Neural crest cell (in vitro differentiated cells): Measurements from ENCODE around the gene RPS6KL1. TPM values are rescaled to one million over a fixed set of nuclear protein-coding genes. Genes with fewer than 3 reads are reported as not detected.

ENCODE experiments used
- DNase-seq: peaks from one replicate; pipeline ENCODE4 v3.0.0; 2021; ENCODE audit warnings: low read depth, mixed read lengths, low spot score
- H3K27ac Mint-ChIP-seq: one replicate; pipeline ENCODE4 v1.8.0; 2021; ENCODE audit warnings: mild to moderate bottlenecking, mixed read lengths; ENCODE audit not compliant: unreplicated experiment
- H3K27me3 Mint-ChIP-seq: 2 replicates; pipeline ENCODE4 v1.8.0; 2021; ENCODE audit warnings: low read depth, mild to moderate bottlenecking, mixed read lengths
- H3K36me3 Mint-ChIP-seq: 2 replicates; pipeline ENCODE4 v1.8.0; 2021; ENCODE audit warnings: low read depth, mild to moderate bottlenecking, mixed read lengths
- H3K4me1 Mint-ChIP-seq: 2 replicates; pipeline ENCODE4 v1.8.0; 2021; ENCODE audit warnings: mixed read lengths
- H3K4me3 Mint-ChIP-seq: one replicate; pipeline ENCODE4 v1.8.0; 2021; ENCODE audit warnings: mild to moderate bottlenecking, mixed read lengths
- H3K9me3 Mint-ChIP-seq: 2 replicates; pipeline ENCODE4 v1.8.0; 2021; ENCODE audit warnings: mixed read lengths
- total RNA-seq: library from RNA; stranded (reverse); gene quantifications from 2 replicates; pipeline ENCODE4 v1.2.1, GENCODE V29; 2021
- TF ChIP-seq, protein P1 (sequence below): fragments of 200-600 bp; sonication (generic); conservative IDR thresholded peaks from 2 replicates; pipeline ENCODE4 v1.5.0; 2021; ENCODE audit warnings: antibody characterized with exemption, mild to moderate bottlenecking

The RPS6KL1 gene
- total RNA-seq, 1 donor from 2014 or later = 13.9 TPM

DNA sequence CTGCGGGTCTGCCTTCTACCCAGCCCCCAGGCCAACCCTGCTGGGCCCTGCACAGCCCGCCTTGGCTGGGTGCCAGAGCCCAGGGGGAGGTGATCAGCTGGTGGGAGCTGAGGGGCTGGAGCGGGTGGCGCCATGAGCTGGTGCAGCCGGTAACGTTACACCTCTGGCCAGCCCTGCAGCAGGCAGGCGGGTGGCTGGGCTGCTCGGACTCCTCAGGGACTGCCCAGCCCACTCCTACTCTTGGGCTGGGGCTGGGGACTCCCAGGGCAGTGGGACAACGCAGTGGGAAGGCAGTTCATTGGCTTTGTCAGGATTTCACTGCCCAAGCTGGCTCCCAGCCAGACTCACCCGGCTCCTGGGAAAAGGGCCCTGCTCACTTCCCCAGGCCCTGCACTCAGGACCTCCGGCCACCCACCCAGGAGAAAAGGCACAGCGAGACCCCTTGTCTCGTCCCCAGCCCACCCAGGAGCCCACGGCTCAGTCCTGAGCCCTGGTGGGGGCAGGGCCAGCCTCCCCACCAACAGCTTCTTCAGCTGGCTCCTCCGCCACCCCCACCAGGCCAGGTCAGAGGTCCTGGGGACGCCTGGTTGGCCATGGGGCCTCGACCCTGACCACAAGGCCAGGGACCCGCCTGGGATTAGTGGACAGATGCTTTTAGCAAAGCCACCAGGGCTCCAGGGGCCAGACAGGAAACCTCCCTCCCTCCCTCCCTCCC, 31.3 kb upstream of the RPS6KL1 start:
- DNase-seq = no peak
- Mint-ChIP-seq H3K4me3 (no peak overlapping the region), H3K4me1 (peaks cover 20% of the 10 kb centered on the region), H3K27me3 (no peaks in the 10 kb centered on the region), H3K9me3 (no peaks in the 10 kb centered on the region), H3K36me3 (no peaks in the 10 kb centered on the region), H3K27ac (no peak overlapping the region)
- TF ChIP-seq, protein P1, sequence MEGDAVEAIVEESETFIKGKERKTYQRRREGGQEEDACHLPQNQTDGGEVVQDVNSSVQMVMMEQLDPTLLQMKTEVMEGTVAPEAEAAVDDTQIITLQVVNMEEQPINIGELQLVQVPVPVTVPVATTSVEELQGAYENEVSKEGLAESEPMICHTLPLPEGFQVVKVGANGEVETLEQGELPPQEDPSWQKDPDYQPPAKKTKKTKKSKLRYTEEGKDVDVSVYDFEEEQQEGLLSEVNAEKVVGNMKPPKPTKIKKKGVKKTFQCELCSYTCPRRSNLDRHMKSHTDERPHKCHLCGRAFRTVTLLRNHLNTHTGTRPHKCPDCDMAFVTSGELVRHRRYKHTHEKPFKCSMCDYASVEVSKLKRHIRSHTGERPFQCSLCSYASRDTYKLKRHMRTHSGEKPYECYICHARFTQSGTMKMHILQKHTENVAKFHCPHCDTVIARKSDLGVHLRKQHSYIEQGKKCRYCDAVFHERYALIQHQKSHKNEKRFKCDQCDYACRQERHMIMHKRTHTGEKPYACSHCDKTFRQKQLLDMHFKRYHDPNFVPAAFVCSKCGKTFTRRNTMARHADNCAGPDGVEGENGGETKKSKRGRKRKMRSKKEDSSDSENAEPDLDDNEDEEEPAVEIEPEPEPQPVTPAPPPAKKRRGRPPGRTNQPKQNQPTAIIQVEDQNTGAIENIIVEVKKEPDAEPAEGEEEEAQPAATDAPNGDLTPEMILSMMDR = no peak

DNA sequence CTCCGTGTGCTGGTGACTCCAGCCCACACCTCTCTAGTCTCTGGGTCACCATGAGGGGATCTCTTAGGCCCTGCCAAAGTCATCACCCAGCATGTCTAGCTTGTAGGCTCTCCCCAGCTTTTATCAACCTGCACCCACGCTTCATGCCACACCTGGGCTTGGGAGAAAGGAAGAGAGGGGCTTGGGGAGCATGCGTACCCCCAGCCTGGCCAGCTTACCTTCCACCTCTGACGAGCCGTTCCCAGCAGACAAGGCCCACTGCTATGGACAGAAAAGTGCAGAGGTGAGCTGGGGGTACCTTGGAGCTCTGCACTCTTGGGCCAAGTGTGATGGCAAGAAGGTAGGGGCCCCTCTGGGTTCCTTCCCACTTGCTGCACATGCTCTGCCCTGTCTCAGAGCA, 30.6 kb upstream of the RPS6KL1 start:
- Mint-ChIP-seq H3K9me3 (no peaks in the 10 kb centered on the region), H3K27me3 (no peaks in the 10 kb centered on the region), H3K27ac (no peak overlapping the region), H3K4me3 (no peak overlapping the region), H3K4me1 (peaks cover 20% of the 10 kb centered on the region), H3K36me3 (no peaks in the 10 kb centered on the region)
- TF ChIP-seq, protein P1 = no peak
- DNase-seq = no peak

DNA sequence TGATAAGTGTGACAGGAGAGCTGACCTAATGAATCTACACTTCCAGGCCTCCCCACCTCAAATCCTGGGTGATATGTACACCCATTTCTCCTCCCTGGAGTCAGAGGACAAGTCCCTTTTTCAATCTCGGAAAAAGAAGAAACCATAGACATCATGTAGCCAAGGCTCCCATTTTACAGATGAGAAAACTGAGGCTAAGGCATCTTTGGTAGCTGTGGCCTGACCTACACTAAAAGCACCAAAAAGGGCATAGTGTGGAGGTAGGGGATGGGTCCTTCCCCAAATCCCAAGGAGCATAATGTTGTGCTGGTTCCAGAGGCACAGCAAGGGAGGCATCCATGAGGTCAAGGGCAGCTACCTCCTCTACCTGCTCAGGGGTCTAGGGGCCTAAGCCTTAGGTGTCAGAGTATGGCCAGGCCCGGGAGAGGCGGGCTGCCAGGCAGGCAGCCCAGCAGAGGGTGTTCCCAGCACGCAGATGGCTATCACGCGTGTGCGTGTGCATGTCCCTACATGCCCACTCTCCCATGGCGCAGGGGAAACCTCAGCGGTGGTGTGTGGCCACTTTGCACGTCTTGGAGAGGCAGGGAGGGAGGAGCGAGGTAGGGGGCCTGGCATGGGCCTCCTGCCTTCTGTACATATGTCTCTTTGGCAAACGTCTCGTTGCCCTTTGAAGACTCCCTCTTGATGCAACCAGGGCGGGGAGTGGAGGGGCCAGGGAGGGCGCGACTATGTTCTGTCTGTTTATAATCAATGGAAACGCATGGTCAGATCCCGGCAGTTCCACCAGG, 29.8 kb upstream of the RPS6KL1 start:
- Mint-ChIP-seq H3K27me3 (no peaks in the 10 kb centered on the region), H3K9me3 (no peaks in the 10 kb centered on the region), H3K27ac (no peak overlapping the region), H3K36me3 (no peaks in the 10 kb centered on the region), H3K4me3 (no peak overlapping the region), H3K4me1 (peaks cover 20% of the 10 kb centered on the region)
- TF ChIP-seq, protein P1 = no peak
- DNase-seq = no peak

DNA sequence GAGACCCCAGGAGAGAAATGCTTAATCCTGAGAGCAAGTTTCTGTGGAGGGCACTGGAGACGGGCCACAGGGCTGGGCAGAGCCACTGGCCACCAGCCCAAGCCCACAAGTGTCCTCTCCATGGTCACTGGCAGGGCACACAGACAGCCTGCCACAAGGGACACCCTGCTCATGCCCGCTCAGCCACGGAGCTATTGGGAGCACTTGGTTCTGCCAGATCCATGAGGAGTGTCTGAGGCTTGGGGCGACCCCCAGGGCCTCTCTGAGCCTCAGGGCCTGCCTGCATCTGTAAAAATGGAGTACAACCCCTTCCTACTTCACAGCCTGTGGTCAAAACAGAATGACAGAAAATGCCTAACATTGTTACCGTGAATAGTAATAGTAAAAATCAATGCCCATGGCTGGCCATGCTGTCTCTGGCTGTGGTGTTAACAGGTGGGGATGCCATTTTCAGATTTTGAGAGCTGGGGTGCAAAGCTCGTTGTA, 29.2 kb upstream of the RPS6KL1 start:
- TF ChIP-seq, protein P1 = no peak
- no peak overlapping the region for H3K4me3 Mint-ChIP-seq
- H3K27me3 Mint-ChIP-seq = no peaks in the 10 kb centered on the region
- H3K27ac Mint-ChIP-seq = no peak overlapping the region
- peaks cover 19% of the 10 kb centered on the region for H3K4me1 Mint-ChIP-seq
- H3K9me3 Mint-ChIP-seq = no peaks in the 10 kb centered on the region
- no peaks in the 10 kb centered on the region for H3K36me3 Mint-ChIP-seq
- DNase-seq = no peak

DNA sequence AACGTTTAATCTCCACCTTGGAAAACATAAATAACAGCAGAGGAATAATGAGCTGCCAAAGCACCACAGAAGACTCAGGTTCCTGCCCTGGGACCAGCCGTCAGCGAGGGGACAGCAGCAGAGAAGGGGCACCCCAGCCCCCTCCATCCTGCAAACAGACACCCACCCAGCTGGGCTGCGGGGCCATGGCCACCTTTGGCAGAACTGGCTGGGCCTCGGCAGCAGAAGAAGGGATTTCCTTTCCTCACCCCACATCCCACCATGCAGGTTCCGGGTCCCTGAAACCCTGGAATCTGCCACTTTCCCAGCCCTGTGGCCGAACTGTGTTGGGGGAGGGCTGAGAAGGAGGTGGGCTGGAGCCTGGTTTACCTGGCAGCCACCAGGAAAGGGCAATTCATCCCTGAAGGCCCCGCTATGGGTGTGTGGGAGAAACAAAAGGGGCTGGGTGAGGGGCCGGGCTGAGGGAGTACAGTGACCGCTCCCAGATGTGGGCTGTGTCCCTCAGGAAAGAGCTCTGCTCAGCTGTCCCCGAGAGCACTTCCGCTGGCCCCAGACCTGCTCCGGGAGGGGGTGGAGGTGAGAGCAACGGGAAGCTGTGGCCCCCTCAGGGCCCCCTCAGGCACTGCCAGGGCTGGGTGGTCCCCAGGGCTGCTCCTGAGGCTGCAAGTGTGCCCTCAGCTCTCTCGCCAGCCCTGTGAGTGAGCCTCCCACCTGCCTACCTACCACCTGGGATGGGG, 28.6 kb upstream of the RPS6KL1 start:
- Mint-ChIP-seq H3K4me3 (no peak overlapping the region), H3K4me1 (peaks cover 15% of the 10 kb centered on the region), H3K27ac (no peak overlapping the region), H3K9me3 (no peaks in the 10 kb centered on the region), H3K36me3 (no peaks in the 10 kb centered on the region), H3K27me3 (no peaks in the 10 kb centered on the region)
- DNase-seq = no peak
- TF ChIP-seq, protein P1 = no peak
